ENCODE data around the gene TUBB2B.
"Not testable (repeated sequence)": the region's sequence is repeated elsewhere in the genome, so short reads cannot be mapped to it uniquely, and the experiment has no call there.

Gene TUBB2B

GRCh38 chr6:3183066-3183465 lies 44.4 kb downstream of the TUBB2B start:
- no peak for FAIRE-seq

GRCh38 chr6:3181105-3181504 lies 46.3 kb downstream of the TUBB2B start:
- no peak for FAIRE-seq

- FAIRE-seq = not testable (repeated sequence)
Observed at GRCh38 chr6:3179945-3180344, 47.5 kb downstream of the TUBB2B start.

- not testable (repeated sequence) for FAIRE-seq
Observed at GRCh38 chr6:3178666-3179065, 48.8 kb downstream of the TUBB2B start.

- FAIRE-seq = no peak
Observed at GRCh38 chr6:3176562-3177355, 50.7 kb downstream of the TUBB2B start.

- no peak for FAIRE-seq
Observed at GRCh38 chr6:3175715-3176402, 51.6 kb downstream of the TUBB2B start.

Data from endometrium (tissue), 2 donors.